NCI-H524 (cell line): Measurements from ENCODE around the gene STK32B.

Experiments
- DNase-seq, 2 experiments: peaks; one replicate each; lab custom pipeline; 2025; lab: John Stamatoyannopoulos, UW

The STK32B gene

GRCh38 chr4:5125321-5125720, 74.0 kb downstream of the STK32B start:
- peak; percentile 49 to 85 for DNase-seq

- no peak for DNase-seq
Measured at GRCh38 chr4:5126231-5126630, 75.0 kb downstream of the STK32B start.

DNA sequence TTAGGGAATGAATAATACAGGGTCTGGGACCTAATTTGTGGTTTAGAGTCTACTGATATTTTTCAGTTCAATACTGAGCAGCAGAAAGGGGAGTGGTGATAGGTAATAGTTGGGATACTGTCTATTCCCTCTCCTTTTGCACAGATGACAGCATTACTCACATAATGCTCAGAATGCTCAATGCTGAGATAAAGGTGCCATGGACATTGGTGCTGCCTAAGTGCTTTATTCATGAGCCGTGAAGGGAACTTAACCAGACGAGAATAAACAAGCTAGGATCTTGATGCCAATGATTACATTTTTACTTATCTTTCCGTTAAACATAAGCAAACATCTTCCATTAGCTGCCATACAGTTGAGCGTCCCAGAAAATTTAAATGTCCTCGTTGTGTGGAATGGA, 75.6 kb downstream of the STK32B start:
- DNase-seq: no peak

DNA sequence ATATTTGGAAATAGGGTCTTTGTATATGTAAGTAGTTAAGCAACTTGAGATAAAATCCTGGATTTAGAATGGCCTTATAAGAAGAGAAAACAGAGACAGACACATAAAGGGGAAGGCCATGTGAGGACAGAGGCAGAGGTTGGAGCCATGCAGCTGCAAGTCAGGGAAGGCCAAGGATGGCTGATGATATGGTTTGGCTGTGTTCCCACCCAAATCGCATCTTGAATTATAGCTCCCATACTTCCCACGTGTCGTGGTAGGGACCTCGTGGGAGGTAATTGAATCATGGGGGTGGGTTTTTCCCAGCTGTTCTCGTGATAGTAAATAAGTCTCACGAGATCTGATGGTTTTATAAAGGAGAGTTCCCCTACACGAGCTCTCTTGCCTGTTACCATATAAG, 76.3 kb downstream of the STK32B start:
- no peak for DNase-seq

GRCh38 chr4:5128569-5128968, 77.3 kb downstream of the STK32B start:
- DNase-seq: no peak

- no peak for DNase-seq
Measured at GRCh38 chr4:5133201-5133600, 81.9 kb downstream of the STK32B start.

DNA sequence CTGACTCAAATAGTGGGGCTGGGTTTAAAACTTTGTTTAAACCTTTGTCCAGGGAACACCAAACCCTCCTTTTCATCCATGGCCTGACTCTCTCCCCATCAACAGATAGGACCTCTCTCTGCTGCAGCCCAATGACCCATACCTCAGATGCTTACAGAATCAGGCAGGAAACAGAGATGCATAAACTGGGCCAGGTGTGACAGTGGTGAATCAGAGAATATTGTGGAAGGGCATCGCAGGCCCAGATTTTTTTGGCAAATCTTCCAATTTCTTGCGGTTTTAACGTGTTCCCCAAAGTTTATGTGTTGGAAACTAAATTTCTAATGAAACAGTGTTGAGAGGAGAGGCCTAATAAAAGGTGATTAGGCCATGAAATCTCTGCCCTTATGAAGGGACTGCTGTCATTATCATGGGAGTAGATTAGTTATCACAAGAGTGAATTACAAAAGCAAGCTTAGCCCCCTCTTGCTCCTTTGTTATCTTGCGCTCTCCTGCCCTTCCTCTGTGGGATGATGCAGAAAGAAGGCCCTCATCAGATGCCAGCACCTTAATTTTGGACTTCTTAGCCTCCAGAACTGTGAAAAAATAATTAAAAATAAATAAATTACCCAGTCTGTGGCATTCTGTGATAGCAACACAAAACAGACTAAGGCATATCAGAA, 82.8 kb downstream of the STK32B start:
- no peak for DNase-seq

DNA sequence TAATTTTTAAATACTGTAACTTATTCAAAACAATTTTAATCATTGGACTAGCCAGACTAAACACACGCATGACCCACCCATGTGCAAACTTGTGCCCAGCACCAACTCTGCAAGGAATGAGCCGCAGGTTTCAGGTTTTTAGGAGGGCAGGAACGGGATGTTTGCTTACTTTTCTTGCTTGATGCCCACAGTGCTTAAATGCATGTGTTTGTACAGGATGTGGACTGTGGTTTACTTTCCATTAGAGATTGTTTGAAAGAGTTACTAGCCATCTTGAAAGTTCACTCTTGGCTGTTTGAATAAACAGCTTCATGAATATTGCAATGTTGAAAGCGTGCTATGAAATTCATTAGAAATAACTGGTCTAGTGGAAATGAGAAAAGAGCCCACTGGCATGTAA, 83.3 kb downstream of the STK32B start:
- no peak for DNase-seq

DNA sequence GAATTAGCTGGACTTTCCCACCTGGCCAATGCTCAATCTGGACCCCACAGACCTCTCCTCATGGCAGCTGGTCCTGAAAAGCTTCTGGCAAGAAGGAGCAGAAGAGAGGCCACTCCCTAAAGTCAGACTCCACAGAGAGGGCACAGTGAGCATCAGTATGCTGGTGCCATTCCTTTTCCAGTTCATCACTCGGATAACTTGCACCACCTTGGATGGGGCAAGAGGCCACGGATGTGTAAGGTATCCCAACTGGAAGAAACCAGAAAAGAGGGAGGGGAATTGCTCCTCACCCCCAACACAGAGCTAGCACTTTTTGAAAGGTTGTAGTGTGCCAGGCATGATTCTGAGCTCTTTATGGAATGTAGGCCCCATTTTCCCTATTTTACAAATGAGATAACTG, 85.9 kb downstream of the STK32B start:
- DNase-seq: no peak

DNA sequence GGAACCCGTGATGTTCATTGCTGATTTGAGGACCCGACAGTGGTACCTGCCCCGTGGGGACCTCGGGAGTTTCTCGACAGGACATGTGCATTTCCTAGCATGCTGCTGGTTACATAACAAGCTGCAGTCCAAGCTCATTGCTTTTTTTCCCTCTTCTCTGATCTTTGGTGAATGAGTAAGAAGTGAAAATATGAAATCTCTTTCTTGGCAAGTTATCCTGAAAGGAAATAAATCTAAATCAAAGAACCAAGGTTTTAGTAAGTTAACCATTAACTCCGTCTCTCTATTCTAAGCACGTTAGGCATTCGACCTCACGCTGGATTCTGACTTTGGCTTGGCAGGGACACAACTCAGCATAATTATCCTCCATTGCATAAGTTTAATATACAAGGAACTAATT, 86.6 kb downstream of the STK32B start:
- DNase-seq: no peak

DNA sequence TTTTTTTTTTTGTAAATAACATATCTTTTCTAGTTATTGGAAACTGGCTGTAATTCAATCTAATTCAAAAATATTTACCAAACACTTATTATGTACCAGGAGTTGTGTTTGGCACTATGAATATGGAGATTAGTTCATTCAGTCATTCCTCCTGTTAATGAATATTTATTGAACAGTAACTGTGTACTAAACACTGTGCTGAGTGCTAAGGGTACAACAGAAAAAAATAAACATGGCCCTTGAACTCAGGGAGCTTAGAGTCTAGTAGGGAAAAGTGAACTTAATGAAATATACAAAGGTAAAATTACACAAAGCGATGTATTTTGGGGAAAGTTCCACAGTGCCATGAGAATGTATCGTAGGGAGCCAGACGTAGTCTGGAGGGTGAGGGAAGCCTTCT, 87.1 kb downstream of the STK32B start:
- DNase-seq: no peak

DNA sequence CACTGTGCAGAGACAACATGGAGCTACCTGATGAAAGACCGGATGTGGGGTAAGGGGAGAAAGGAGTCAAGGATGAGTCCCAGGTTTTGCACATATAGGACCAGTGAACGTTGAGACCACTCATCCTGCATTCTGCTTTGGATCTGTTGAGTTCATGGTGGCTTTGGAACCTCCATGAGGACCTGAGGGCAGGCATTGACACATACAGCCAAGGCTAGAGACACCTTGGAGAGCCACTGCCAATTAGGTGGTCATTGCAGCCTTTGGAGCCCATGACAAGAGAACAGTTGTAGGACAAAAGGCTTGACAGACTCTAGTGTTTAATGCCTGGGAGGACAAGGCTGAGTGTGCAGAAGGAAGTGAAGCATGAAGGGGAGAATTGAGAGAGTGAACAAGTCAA, 87.9 kb downstream of the STK32B start:
- no peak for DNase-seq

DNA sequence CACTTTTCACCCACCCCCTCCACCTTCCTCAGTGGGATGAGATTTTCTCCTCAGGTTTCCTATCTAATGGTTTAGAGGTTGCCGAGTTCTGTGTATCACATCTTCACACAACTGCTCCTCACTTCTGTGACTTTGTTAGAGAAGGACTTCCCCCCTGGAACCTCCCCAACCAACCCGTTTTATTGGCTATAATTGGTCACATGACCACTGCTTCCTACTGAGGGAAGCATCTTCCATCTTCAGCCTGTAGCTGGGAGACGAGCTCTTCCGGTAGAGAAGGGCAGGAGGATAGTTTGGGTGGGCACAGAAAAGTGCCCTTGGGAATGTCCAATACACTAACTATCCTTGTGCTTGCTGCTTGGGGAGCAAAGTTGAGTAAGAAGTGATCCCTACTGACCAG, 90.5 kb downstream of the STK32B start:
- no peak for DNase-seq

DNA sequence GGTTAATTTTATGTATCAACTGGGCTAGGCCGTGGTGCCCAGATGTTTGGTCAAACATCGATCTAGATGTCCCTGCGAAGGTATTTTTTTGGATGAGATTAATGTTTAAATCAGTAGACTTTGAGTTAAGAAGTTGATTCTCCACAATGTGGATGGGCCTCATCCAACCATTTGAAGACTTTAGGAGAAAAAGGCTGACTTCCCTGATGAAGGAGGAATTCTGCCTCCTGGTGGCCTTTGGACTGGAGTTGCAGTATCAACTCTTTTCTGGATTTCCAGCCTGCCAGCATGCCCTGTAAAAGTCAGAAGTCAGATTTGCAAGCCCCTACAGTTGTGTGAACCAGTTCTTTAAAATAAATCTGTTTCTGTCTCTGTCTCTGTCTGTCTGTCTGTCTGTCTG, 91.4 kb downstream of the STK32B start:
- peak in 1 of 2 experiments; percentile 29 for DNase-seq

- DNase-seq: no peak
Measured at GRCh38 chr4:5143306-5143861, 92.1 kb downstream of the STK32B start.

GRCh38 chr4:5143940-5144339, 92.7 kb downstream of the STK32B start:
- DNase-seq: no peak

GRCh38 chr4:5144384-5144783, 93.1 kb downstream of the STK32B start:
- no peak for DNase-seq

GRCh38 chr4:5146248-5146647, 95.0 kb downstream of the STK32B start:
- DNase-seq: no peak

DNA sequence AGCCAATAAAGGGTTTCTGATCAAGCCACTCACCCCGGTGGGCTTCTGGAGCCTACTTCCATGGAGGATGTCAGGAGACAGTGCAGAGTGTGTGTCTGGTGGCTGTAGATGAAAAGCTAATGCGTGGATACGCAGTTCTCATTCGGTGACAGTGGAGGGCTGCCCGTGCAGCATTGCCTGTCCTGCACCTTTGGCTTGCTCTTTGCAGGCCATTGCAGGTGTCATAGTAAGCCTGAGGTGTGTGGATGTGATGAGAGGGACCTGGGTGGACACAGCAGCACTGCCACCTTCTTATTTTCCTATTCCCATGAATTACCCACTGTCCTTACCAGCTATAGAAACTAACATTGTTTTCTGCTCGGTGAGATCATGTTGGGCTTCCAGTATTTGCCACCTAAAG, 101.2 kb downstream of the STK32B start:
- DNase-seq: no peak

DNA sequence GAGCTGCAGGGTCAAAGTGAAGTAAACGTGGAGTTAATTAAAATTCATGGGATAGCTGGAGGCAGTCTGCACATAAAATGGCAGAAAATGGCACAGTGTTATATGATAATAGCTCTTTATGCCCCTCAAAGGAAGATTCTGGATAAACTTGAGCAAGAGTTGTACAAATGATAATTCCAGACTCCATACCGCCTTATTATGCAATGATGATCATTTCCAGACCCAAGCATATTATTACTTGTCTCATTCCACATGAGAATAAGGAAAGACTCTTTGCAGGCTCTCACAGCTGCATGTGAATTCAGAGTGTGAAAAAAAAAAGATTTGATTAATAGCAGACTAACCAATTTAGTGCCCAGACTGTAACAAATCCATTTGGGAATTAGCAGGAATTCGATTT, 105.4 kb downstream of the STK32B start:
- no peak for DNase-seq

GRCh38 chr4:5157791-5158770, 106.8 kb downstream of the STK32B start:
- DNase-seq: no peak

GRCh38 chr4:5158825-5159224, 107.5 kb downstream of the STK32B start:
- DNase-seq: no peak

GRCh38 chr4:5160668-5161067, 109.4 kb downstream of the STK32B start:
- no peak for DNase-seq
